PFSK-1 (cell line): Measurements from ENCODE around the gene RHOV.

Experiments
- POLR2AphosphoS5 ChIP-seq: IDR thresholded peaks from 2 replicates; pipeline ENCODE4 v1.6.1; 2012; ENCODE audit warnings: low read depth, mild to moderate bottlenecking, control low read depth, low read length, moderate library complexity
- SIN3A ChIP-seq: IDR thresholded peaks from 2 replicates; pipeline ENCODE4 v1.6.1; 2012; ENCODE audit warnings: mild to moderate bottlenecking, low read length, moderate library complexity, borderline replicate concordance; ENCODE audit not compliant: insufficient read depth

DNA sequence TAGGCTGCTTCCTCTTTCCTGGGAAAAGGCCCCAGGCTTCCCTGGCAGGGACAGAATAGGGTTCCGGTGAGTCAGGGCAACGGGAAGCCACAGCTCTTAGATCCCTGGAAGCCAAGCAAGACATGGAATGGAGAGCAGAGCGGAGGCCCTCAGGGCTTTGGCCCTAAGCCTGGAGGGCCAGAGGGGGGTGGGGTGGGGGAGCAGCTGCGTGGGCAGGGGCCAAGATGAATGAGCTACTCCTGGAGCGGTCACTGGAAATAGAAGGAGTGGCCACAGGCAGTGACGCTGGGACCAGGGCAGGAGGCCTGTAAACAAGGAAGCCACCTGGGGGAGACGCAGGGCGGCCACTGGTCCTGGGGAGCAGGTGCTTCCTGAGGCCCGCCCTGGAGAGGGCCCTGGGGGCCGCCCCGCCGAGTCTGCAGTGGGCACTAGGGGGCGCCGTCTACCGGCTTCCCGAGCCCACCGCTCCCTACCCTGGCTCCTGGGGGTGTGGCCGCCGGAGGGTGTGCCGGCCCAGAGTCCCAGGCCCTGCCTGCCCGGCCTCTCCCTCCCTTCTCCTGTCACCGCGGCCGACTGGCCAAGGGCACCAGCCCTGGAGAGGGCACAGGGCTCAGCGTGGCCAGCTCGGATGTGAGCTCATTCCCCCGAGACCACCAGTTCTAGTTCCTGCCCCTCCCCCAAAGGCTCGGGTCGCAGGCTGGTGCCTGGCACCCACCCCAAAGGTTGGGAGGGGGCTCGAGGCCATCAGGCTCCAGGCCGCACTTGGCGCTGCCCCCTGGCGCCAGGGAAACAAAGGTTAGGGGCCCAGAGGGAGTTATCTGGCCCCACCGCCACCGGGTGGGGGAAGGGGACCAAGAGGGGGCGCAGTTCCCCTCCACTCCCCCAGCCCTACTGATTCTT is 32.3 kb upstream of the RHOV start:
- TF ChIP-seq POLR2AphosphoS5 (peak; percentile 28; the same call in 1 of the 2 replicates), SIN3A (peak; percentile 19; the same call in 1 of the 2 replicates)
